GM21367 (cell line): ENCODE data around the gene TFAP2D.

Experiments used
- ATAC-seq: cut with Tn5 transposase; IDR thresholded peaks from one replicate; pipeline ENCODE4 v1.9.1; 2021; ENCODE audit not compliant: unreplicated experiment

Gene TFAP2D

GRCh38 chr6:50713226-50713625 lies at the start of gene TFAP2D:
Gene TFAP2D, plus strand, starts transcription at chr6:50713526. Its CDS starts 530 bp downstream, at chr6:50714056.
- ATAC-seq, result no peak

GRCh38 chr6:50663806-50664205 lies 49.5 kb upstream of the TFAP2D start:
- ATAC-seq, result no peak

GRCh38 chr6:50666089-50666488 lies 47.2 kb upstream of the TFAP2D start:
- no peak for ATAC-seq

- no peak for ATAC-seq
Observed at GRCh38 chr6:50681213-50681824, 32.0 kb upstream of the TFAP2D start.

- ATAC-seq, result no peak
Observed at GRCh38 chr6:50689210-50689609, 24.1 kb upstream of the TFAP2D start.

- no peak for ATAC-seq
Observed at GRCh38 chr6:50691814-50692495, 21.4 kb upstream of the TFAP2D start.

GRCh38 chr6:50698546-50698945 lies 14.8 kb upstream of the TFAP2D start:
- no peak for ATAC-seq

- no peak for ATAC-seq
Observed at GRCh38 chr6:50699051-50699775, 14.1 kb upstream of the TFAP2D start.

- no peak for ATAC-seq
Observed at GRCh38 chr6:50706575-50706974, 6.8 kb upstream of the TFAP2D start.

- no peak for ATAC-seq
Observed at GRCh38 chr6:50707191-50707590, 6.1 kb upstream of the TFAP2D start.

- ATAC-seq, result no peak
Observed at GRCh38 chr6:50707652-50708300, 5.5 kb upstream of the TFAP2D start.

- no peak for ATAC-seq
Observed at GRCh38 chr6:50708664-50709365, 4.5 kb upstream of the TFAP2D start.

- no peak for ATAC-seq
Observed at GRCh38 chr6:50709366-50709734, 4.0 kb upstream of the TFAP2D start.

GRCh38 chr6:50711686-50712085 lies 1.6 kb upstream of the TFAP2D start:
- ATAC-seq, result no peak

GRCh38 chr6:50712291-50712690 lies 1.0 kb upstream of the TFAP2D start:
- no peak for ATAC-seq

- no peak for ATAC-seq
Observed at GRCh38 chr6:50713977-50714486, 706 bp downstream of the TFAP2D start.

GRCh38 chr6:50714487-50715379 lies 1.4 kb downstream of the TFAP2D start:
- no peak for ATAC-seq

GRCh38 chr6:50716899-50717509 lies 3.7 kb downstream of the TFAP2D start:
- ATAC-seq, result no peak

GRCh38 chr6:50717734-50718457 lies 4.6 kb downstream of the TFAP2D start:
- no peak for ATAC-seq
